Colon (tissue), 2 donors: ENCODE measurements around the gene HHIPL1.

Experiments
- FAIRE-seq: peaks from 2 replicates; lab custom pipeline; 2012; peaks lifted over from hg19 to GRCh38; lab: Jason Lieb, UNC
- donor health status: control.
- donor health status: control.

Gene HHIPL1

GRCh38 chr14:99611646-99612045 is 33.3 kb upstream of the HHIPL1 start:
- no peak for FAIRE-seq

GRCh38 chr14:99612071-99612737 is 32.7 kb upstream of the HHIPL1 start:
- FAIRE-seq: no peak

DNA sequence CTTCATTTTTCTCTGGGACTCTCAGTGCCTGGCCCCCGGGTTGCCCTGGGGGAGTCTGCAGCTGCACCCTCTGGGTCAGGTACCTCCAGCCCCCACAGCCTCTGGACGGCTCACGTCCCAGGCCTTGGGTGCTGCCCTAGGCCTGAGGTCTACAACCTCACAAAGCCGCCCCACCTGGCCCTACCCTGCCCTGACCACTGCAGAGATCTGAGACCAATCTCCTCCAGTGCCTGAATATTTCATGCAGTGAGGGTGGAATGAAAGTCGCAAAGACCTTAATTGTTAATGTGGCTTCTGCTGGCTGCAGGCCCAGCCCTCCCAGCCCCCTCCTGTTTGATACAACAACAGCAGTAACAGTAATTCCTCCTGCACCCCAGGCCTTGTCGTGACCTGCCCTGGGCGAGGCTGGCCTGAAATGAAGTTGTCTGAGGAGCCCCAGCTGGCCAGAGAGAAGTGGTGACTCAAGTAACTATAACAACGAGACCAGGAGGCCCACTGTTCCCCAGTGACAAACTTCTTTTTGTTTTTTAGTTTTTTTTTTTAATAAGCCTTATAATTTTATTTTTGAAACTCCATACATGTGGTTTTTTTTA is 32.1 kb upstream of the HHIPL1 start:
- FAIRE-seq: no peak

- no peak for FAIRE-seq
Observed at GRCh38 chr14:99615497-99616157, 29.3 kb upstream of the HHIPL1 start.

DNA sequence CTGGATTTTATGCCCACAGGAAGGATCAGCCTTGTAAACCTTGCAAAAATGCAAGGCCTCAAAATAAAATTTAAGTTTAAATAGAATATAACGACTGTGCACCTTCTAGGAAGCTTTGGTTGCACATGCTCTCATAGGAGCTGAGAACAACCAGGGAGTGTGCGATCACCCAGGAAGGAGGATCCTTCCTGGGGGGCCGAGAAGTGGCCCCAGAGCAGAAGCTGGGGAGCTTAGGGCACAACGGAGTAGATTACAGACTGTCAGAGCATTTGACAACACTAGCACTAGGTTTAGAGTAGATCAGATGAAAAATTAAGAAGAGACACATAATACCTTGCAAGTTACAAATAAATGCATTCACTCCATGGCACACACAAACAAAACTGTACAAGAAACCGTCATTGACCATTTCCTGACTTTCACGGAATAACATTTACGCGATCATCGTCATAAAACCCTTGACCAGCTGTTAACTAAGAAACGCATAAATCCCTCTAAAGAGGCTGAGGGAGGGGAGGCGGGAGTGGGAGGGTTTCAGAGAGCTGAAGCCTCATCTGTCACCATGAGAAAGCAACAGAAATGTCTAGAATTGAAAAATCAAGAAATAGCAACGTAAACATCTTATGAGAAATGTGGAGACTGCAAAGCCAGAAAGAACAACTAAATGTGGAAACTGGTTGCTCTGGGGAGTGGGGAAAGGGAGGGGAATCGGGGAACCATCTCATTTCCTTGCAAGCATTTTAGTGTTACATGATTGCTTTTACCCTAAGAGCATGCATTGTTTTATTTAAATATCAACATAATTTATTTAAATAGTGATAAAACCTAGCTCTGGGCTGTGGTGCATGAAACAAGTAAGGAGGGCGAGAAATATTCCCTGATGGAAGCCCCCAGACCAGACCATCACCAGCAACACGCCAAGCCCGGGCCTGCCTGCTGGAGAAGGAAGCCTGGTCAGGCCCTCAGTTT is 27.8 kb upstream of the HHIPL1 start:
- FAIRE-seq: no peak

DNA sequence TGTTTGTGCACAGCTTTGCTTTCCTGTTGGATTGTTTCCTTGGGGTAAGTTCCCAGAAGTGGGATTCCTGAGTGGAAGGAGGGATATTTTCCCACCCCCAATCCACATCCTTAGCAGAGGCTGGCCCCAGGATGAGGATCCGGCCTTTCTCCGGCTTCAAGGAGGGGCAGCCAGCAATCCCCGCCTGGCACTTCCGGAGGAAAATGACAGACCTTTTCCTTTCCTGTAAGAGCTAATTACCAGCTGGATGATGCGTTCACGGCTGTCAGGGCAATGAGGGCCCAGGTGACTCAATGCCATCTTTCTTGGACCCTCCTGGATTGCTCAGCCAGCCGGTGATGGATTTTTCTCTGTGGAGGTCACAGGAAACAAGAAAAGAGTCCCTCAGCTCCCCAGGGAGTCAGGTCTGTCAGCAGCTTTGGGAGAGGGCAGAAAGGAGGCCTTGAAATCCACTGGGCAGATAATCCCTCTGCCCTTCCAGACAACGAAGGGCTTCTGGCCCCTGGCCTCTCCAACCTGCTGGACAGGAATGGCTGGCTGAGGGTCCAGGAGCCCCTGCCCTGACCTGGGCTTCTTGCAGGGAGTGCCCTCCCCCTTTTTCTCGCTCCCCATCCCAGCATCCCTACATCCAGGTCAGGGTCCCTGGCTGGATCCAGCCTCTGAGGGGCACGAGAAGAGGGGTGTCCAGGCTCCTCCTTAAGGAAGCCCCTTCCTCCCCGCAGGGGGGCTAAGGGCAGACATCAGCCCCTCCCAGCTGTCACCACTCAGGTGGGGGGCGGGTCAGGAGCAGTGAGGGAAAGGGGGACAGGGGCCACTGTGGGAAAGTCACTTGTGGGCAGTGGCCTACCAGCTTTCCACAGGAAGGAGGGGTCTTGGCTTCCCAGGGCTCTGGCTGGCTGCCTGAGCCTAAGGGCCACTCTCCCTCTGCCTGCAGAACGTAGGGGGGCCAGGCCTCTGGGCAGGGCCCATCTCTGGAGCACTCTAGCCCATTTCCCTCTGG is 24.8 kb upstream of the HHIPL1 start:
- FAIRE-seq: no peak

- FAIRE-seq: no peak
Observed at GRCh38 chr14:99621948-99622347, 23.0 kb upstream of the HHIPL1 start.

GRCh38 chr14:99624024-99624423 is 20.9 kb upstream of the HHIPL1 start:
- no peak for FAIRE-seq

DNA sequence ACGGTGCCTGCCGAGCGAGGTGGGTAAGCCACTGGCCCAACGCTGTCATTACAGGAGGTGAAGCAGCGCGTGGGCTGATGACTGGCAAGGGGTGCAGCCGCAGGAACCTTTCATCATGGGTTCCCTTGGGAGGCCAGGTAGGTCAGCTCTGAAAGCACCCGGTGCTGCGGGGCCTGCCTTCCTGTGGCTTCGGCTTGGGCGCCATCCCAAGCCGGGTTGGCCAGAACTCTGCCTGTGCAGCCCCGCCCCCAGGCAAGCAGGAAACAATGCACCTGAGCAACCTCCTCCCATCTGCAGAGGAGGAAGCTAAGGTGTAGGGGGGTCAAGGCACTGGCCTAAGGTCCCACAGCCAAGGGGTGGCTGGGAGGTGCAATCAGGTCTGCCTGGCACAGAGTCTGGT is 20.0 kb upstream of the HHIPL1 start:
- FAIRE-seq: no peak

GRCh38 chr14:99625476-99625875 is 19.5 kb upstream of the HHIPL1 start:
- no peak for FAIRE-seq

DNA sequence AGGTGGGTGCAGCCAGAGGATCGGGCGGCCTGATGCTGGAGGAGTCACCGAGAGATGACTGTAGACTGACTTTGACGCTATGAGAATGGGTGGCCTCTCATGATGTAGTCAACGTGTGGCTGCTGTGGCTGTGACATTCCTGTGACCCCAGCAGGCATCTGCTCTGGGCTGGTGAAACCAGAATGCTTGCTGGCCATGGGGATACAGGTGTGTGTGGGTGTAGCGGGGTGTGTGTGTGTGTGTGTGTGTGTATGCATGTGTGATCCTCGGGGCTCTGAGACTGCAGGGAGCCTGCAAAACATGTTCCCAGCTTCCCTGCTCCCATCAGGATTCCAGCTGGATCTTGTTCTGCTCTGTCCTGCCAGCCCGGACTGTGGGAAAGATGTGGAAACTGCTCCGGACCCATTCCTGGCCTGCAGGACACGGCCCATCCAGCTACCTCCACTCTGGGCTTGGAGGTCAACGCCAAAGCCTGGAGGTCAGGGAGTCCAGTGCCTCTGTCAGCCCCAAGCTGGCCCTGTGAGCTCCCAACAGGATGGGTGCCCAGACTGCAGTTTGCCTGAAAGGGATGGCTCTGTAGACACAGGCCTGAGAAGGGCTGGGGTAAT is 18.8 kb upstream of the HHIPL1 start:
- FAIRE-seq: no peak

DNA sequence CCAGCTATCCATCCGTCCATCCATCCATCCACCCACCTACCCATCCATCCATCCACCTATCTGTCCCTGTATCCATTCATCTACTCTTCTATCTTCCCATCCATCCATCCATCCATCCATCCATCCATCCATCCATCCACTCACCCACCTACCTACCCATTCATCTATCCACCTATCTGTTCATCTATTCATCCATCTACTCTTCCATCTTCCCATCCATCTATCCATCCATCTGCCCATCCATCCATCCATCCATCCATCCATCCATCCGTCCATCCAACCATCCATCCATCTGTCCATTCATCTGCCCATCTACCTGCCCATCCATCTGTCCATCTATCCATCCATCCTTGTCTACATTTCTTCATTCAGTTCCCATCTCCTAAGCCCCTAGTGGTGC is 17.8 kb upstream of the HHIPL1 start:
- no peak for FAIRE-seq

GRCh38 chr14:99627510-99628381 is 17.2 kb upstream of the HHIPL1 start:
- FAIRE-seq: no peak

- no peak for FAIRE-seq
Observed at GRCh38 chr14:99628887-99629618, 15.9 kb upstream of the HHIPL1 start.

GRCh38 chr14:99630202-99630601 is 14.7 kb upstream of the HHIPL1 start:
- no peak for FAIRE-seq

DNA sequence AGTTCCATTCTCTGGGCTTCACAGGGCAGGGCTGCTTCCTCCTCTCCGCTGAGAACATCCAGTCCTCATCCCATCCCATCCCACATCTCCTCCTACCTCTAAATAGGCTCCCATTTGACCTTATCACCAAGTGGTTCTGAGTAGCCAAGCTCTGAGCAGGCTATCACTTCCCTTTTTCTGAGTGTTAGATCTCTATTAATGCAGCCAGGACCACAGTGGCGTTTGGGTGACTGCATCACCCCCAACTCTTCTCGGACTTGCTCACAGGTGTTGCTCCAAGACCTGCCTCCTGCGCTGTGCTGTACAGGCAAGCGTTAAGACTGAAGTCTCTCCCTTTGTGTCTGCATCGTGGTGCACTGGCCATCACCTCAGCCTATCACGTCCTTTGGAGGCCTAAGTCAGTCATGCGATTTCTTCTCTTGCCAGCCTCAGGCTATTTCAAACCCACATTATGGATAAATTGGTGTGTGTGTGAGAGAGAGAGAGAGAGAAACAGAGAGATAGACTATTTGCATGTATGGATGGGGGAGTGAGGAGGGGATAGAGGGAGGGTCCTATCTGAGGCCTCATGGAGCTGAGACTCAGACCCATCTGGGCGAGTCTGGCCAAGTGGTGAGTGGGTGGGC is 12.4 kb upstream of the HHIPL1 start:
- no peak for FAIRE-seq

DNA sequence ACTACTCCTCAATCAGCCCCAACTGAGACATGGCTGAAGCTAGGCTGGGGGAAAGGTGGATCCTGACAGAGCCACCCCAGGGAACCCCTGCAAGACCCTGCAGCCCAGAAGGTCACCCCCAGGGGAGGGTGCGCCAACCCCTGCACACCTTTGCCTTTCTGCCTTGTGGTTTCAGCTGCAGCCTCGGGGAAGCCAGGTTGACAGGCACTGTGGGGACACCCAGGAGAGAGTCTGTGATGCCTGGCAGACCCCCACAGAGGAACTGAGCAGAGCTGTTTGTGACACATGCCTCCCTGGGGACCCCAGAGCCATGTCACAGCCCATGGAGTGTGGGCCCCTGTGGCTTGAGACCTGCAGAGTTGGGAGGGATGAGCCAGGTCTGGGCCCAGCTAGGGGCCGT is 11.8 kb upstream of the HHIPL1 start:
- FAIRE-seq: no peak

DNA sequence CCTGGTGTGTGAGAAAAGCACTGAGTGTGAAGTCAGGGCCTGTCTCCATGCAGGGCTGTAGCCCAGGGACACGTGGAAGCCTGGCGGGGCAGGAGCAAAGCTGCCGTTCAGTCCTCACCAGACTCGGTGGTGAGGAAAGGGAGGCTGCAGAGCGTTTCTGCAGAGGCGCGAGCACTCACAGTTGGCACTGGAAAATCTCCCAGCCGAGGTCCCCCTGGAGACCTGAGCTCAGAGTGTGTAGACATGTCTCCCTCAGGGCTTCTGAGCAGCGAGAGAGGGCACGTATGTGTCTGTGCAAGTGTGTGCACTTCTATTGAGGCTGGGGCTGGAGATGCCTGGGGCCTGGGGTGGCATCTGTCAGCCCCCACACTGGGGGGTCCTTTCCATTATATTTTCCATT is 11.0 kb upstream of the HHIPL1 start:
- FAIRE-seq: no peak

- no peak for FAIRE-seq
Observed at GRCh38 chr14:99634443-99634842, 10.5 kb upstream of the HHIPL1 start.
